ENCODE measurements around the gene WFDC10B. TPM values are rescaled to one million over a fixed set of nuclear protein-coding genes. Genes with fewer than 3 reads are reported as not detected.

The WFDC10B gene
- total RNA-seq (2022; extraction: Qiagen RNA extraction; ENCODE audit: low read depth): not detected in 5 replicates

GRCh38 chr20:45704969-45705637, at the start of gene WFDC10B:
Gene WFDC10B (minus strand): TSS chr20:45705019. CDS start chr20:45685992, 19,027 bp downstream.

GRCh38 chr20:45722047-45722446, 17.2 kb upstream of the WFDC10B start, which contains the start of gene SPINT4:
Gene SPINT4 (plus strand): TSS chr20:45722347. CDS start chr20:45722368, 21 bp downstream.

GRCh38 chr20:45701873-45702272, 2.9 kb downstream of the WFDC10B start, which contains the start of gene WFDC13:
Gene WFDC13 (plus strand): TSS chr20:45702038. CDS start chr20:45702124, 86 bp downstream.

GRCh38 chr20:45670139-45670538, 34.7 kb downstream of the WFDC10B start, which contains the start of gene WFDC11:
Gene WFDC11 (minus strand): TSS chr20:45670239. CDS start chr20:45650600, 19,639 bp downstream.

Other genes starting within 250 kb of the WFDC10B start
- 0.15 to 0.19 TPM in 2 of 5 replicates, not detected in the others for gene WFDC2, start 235.3 kb downstream of the WFDC10B start, total RNA-seq (2022; extraction: Qiagen RNA extraction; ENCODE audit: low read depth)
- gene SPINT3, start 189.4 kb downstream of the WFDC10B start, total RNA-seq (2022; extraction: Qiagen RNA extraction; ENCODE audit: low read depth): not detected in 5 replicates
- not detected in 5 replicates for gene WFDC6, start 165.5 kb downstream of the WFDC10B start, total RNA-seq (2022; extraction: Qiagen RNA extraction; ENCODE audit: low read depth)
- gene EPPIN, start 157.6 kb downstream of the WFDC10B start, total RNA-seq (2022; extraction: Qiagen RNA extraction; ENCODE audit: low read depth): not detected in 5 replicates
- not detected in 5 replicates for gene WFDC8, start 125.7 kb downstream of the WFDC10B start, total RNA-seq (2022; extraction: Qiagen RNA extraction; ENCODE audit: low read depth)
- not detected in 5 replicates for gene WFDC10A, start 75.3 kb downstream of the WFDC10B start, total RNA-seq (2022; extraction: Qiagen RNA extraction; ENCODE audit: low read depth)
- not detected in 5 replicates for gene WFDC9, start 73.7 kb downstream of the WFDC10B start, total RNA-seq (2022; extraction: Qiagen RNA extraction; ENCODE audit: low read depth)
- not detected in 5 replicates for gene WFDC11, start 34.8 kb downstream of the WFDC10B start, total RNA-seq (2022; extraction: Qiagen RNA extraction; ENCODE audit: low read depth)
- gene WFDC13, start 3.0 kb downstream of the WFDC10B start, total RNA-seq (2022; extraction: Qiagen RNA extraction; ENCODE audit: low read depth): not detected in 5 replicates
- gene SPINT4, start 17.3 kb upstream of the WFDC10B start, total RNA-seq (2022; extraction: Qiagen RNA extraction; ENCODE audit: low read depth): not detected in 5 replicates
- 0.23 TPM in 1 of 5 replicates, not detected in the others for gene WFDC3, start 86.9 kb upstream of the WFDC10B start, total RNA-seq (2022; extraction: Qiagen RNA extraction; ENCODE audit: low read depth)
- 30.7 to 37.6 TPM (median 36.3 TPM) in 5 replicates for gene DNTTIP1, start 86.9 kb upstream of the WFDC10B start, total RNA-seq (2022; extraction: Qiagen RNA extraction; ENCODE audit: low read depth)
- gene UBE2C, start 107.6 kb upstream of the WFDC10B start, total RNA-seq (2022; extraction: Qiagen RNA extraction; ENCODE audit: low read depth): 225 to 256 TPM (median 248 TPM) in 5 replicates
- gene TNNC2, start 122.3 kb upstream of the WFDC10B start, total RNA-seq (2022; extraction: Qiagen RNA extraction; ENCODE audit: low read depth): 0.31 TPM in 1 of 5 replicates, not detected in the others
- gene SNX21, start 128.8 kb upstream of the WFDC10B start, total RNA-seq (2022; extraction: Qiagen RNA extraction; ENCODE audit: low read depth): 8.8 to 13.0 TPM (median 11.6 TPM) in 5 replicates
- 18.7 to 21.8 TPM (median 19.5 TPM) in 5 replicates for gene ACOT8, start 152.4 kb upstream of the WFDC10B start, total RNA-seq (2022; extraction: Qiagen RNA extraction; ENCODE audit: low read depth)
- gene ZSWIM3, start 152.6 kb upstream of the WFDC10B start, total RNA-seq (2022; extraction: Qiagen RNA extraction; ENCODE audit: low read depth): 1.4 to 1.8 TPM (median 1.5 TPM) in 5 replicates
- 6.2 to 7.6 TPM (median 6.8 TPM) in 5 replicates for gene ZSWIM1, start 176.2 kb upstream of the WFDC10B start, total RNA-seq (2022; extraction: Qiagen RNA extraction; ENCODE audit: low read depth)
- 0.43 to 0.75 TPM (median 0.67 TPM) in 4 of 5 replicates, not detected in the other for gene SPATA25, start 182.6 kb upstream of the WFDC10B start, total RNA-seq (2022; extraction: Qiagen RNA extraction; ENCODE audit: low read depth)
- 0.88 to 1.3 TPM (median 1.2 TPM) in 5 replicates for gene NEURL2, start 186.2 kb upstream of the WFDC10B start, total RNA-seq (2022; extraction: Qiagen RNA extraction; ENCODE audit: low read depth)
- gene CTSA, start 186.3 kb upstream of the WFDC10B start, total RNA-seq (2022; extraction: Qiagen RNA extraction; ENCODE audit: low read depth): 101 to 131 TPM (median 116 TPM) in 5 replicates
- gene PLTP, start 207.1 kb upstream of the WFDC10B start, total RNA-seq (2022; extraction: Qiagen RNA extraction; ENCODE audit: low read depth): 1.4 to 2.1 TPM (median 1.9 TPM) in 5 replicates
- 31.8 to 36.3 TPM (median 32.2 TPM) in 5 replicates for gene PCIF1, start 229.7 kb upstream of the WFDC10B start, total RNA-seq (2022; extraction: Qiagen RNA extraction; ENCODE audit: low read depth)